ENCODE measurements around the gene PFDN4. TPM values are rescaled to one million over a fixed set of nuclear protein-coding genes. Genes with fewer than 3 reads are reported as not detected.

The PFDN4 gene
- total RNA-seq, 2 experiments from 2014 or later, result 38.4 to 40.3 TPM

- peaks cover 4% of the 10 kb centered on the region for H3K27me3 Mint-ChIP-seq
- no peaks in the 10 kb centered on the region for H3K36me3 Mint-ChIP-seq
- H3K4me1 Mint-ChIP-seq (ENCODE audit: low read depth), result no peaks in the 10 kb centered on the region
- ChIA-PET POLR2A (no interaction called here), CTCF (interaction anchor here (0.6 to 7.5 kb wide), 8 partner anchors 9 to 257 kb away, joined by 3 to 233 read pairs (median 3); partner anchors contain the start of gene PFDN4)
- intact Hi-C loops (cut with micrococcal nuclease), result no loop called here
- no peaks in the 10 kb centered on the region for H3K9me3 Mint-ChIP-seq
- no peak overlapping the region for H3K4me3 Mint-ChIP-seq
- no peak overlapping the region for H3K27ac Mint-ChIP-seq
- DNase-seq, result no peak
Measured at GRCh38 chr20:54197621-54198604, 10.0 kb upstream of the PFDN4 start.

- DNase-seq, result no peak
- no peak overlapping the region for H3K4me3 Mint-ChIP-seq
- H3K27ac Mint-ChIP-seq, result no peak overlapping the region
- intact Hi-C loops (cut with micrococcal nuclease), result loop anchor here (1.0 kb wide), 1 partner anchor 103 kb away; no protein-coding TSS in a partner anchor
- CTCF ChIA-PET, result interaction anchor here (1.0 to 7.5 kb wide), 11 partner anchors 9 to 1887 kb away, joined by 3 to 233 read pairs (median 5); partner anchors contain the start of gene PFDN4
- peaks cover 2% of the 10 kb centered on the region for H3K27me3 Mint-ChIP-seq
- no peaks in the 10 kb centered on the region for H3K9me3 Mint-ChIP-seq
- POLR2A ChIA-PET, result no interaction called here
- no peaks in the 10 kb centered on the region for H3K4me1 Mint-ChIP-seq (ENCODE audit: low read depth)
- H3K36me3 Mint-ChIP-seq, result no peaks in the 10 kb centered on the region
Measured at GRCh38 chr20:54199283-54199682, 8.6 kb upstream of the PFDN4 start.

DNA sequence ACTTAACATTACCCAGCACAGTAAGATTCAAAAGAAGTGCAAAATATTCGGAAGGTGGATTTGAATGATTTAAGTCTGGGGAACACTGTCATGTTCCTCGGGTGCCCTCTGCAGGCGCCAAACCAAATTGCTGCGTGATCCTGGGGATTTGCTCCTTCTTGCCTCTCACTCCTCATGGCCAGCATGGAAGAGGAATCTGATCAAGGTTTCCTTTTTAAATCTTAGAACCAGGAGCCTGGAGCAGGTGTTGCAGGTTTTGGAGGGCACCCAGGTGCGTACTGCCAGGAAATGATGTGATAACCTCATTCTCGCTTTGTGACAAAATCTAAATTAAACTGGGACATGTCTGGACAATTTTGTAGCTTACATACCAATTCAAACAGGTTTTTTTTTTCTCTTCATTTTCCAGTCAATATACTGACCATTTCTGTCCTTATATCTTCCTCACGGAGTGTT lies 8.1 kb upstream of the PFDN4 start:
- DNase-seq, result peak; percentile 79
- no peaks in the 10 kb centered on the region for H3K36me3 Mint-ChIP-seq
- H3K27me3 Mint-ChIP-seq, result peaks cover 2% of the 10 kb centered on the region
- CTCF ChIA-PET, result interaction anchor here (0.7 to 7.5 kb wide), 15 partner anchors 8 to 1887 kb away, joined by 3 to 233 read pairs (median 5); partner anchors contain the start of gene PFDN4
- intact Hi-C loops (cut with micrococcal nuclease), result loop anchor here (1.0 to 10.0 kb wide), 2 partner anchors 103 to 605 kb away; partner anchors contain the start of gene ZNF217
- H3K4me1 Mint-ChIP-seq (ENCODE audit: low read depth), result no peaks in the 10 kb centered on the region
- H3K4me3 Mint-ChIP-seq, result no peak overlapping the region
- no peaks in the 10 kb centered on the region for H3K9me3 Mint-ChIP-seq
- H3K27ac Mint-ChIP-seq, result no peak overlapping the region
- POLR2A ChIA-PET, result no interaction called here

DNA sequence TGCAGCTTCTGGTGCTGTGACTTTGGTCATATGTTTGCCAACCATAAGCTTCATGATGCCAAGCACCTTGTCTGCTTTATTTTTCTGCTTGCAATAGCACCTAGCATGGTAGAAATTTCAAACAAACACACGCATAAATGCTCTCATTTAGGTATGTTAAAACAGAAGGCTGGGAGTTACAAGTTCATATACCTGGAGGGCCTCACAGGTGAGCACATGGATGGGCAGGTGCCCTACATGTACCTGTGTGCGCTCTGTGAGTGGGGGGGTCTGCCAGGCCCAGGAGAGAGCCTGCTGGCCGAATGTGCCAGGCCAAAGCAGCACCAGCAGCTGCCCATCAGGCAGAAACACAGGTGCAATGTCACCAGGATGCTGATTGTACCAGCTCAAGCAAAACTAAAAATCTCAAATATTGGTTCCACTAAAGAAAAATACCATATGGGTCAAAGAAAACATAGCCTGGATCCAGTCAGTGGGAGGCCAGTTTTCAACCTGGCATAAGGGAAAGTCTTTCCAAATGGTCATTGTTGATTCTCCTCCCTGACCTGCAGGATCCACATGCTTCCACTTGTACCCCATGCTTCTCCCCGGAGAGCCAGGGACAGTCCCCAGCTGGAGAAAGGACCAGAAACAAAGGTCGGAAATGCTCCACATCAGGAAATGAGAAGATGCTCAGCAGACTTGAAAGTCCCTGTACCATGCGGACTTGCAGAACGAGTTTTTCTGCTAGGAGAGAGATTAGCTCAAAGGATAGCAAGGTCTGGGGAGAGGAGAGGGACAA lies 7.2 kb upstream of the PFDN4 start:
- H3K9me3 Mint-ChIP-seq, result no peaks in the 10 kb centered on the region
- ChIA-PET POLR2A (no interaction called here), CTCF (interaction anchor here (0.7 to 7.5 kb wide), 10 partner anchors 11 to 1888 kb away, joined by 3 to 233 read pairs (median 6); no protein-coding TSS in a partner anchor)
- peaks cover 2% of the 10 kb centered on the region for H3K27me3 Mint-ChIP-seq
- H3K36me3 Mint-ChIP-seq, result no peaks in the 10 kb centered on the region
- intact Hi-C loops (cut with micrococcal nuclease), result loop anchor here (10.0 kb wide), 1 partner anchor 606 kb away; the partner anchor contains the start of gene ZNF217
- H3K27ac Mint-ChIP-seq, result no peak overlapping the region
- H3K4me3 Mint-ChIP-seq, result no peak overlapping the region
- no peak for DNase-seq
- peaks cover 8% of the 10 kb centered on the region for H3K4me1 Mint-ChIP-seq (ENCODE audit: low read depth)

- ChIA-PET CTCF (interaction anchor here (1.7 to 7.5 kb wide), 2 partner anchors 73 to 101 kb away, joined by 4 to 233 read pairs; no protein-coding TSS in a partner anchor), POLR2A (no interaction called here)
- Mint-ChIP-seq H3K9me3 (no peaks in the 10 kb centered on the region), H3K4me1 (ENCODE audit: low read depth) (peaks cover 15% of the 10 kb centered on the region), H3K36me3 (no peaks in the 10 kb centered on the region), H3K27me3 (peaks cover 2% of the 10 kb centered on the region), H3K4me3 (no peak overlapping the region), H3K27ac (no peak overlapping the region)
- DNase-seq, result no peak
- intact Hi-C loops (cut with micrococcal nuclease), result loop anchor here (10.0 kb wide), 1 partner anchor 607 kb away; the partner anchor contains the start of gene ZNF217
Measured at GRCh38 chr20:54201268-54201846, 6.5 kb upstream of the PFDN4 start.

- H3K27me3 Mint-ChIP-seq, result peaks cover 2% of the 10 kb centered on the region
- POLR2A ChIA-PET, result no interaction called here
- H3K4me1 Mint-ChIP-seq (ENCODE audit: low read depth), result peaks cover 18% of the 10 kb centered on the region
- no peak for DNase-seq
- no peak overlapping the region for H3K4me3 Mint-ChIP-seq
- no peak overlapping the region for H3K27ac Mint-ChIP-seq
- intact Hi-C loops (cut with micrococcal nuclease), result loop anchor here (10.0 kb wide), 1 partner anchor 608 kb away; the partner anchor contains the start of gene ZNF217
- H3K9me3 Mint-ChIP-seq, result no peaks in the 10 kb centered on the region
- no peaks in the 10 kb centered on the region for H3K36me3 Mint-ChIP-seq
- CTCF ChIA-PET, result interaction anchor here (0.9 to 7.5 kb wide), 3 partner anchors 103 to 444 kb away, joined by 3 to 233 read pairs (median 3); no protein-coding TSS in a partner anchor
Measured at GRCh38 chr20:54203281-54203680, 4.6 kb upstream of the PFDN4 start.

DNA sequence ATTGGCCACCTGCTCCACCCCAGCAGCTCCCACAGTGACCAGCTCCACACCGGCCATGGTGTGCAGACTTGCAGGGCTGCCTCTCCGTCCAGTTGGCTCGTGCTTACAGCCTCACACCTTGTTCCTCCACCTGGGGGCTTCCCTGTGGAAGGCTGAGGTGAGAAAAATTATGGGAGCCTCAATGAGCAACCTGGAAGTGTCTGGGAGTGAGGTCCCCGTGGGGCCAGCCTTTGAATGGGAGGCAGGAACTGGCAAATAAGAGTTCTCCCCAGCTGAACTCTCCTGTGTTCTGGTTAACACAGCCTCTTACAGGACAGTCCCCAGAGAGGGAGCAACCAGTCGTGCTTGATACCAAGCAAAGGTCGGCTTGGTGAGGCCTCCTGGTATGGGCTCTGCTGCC lies 3.8 kb upstream of the PFDN4 start:
- intact Hi-C loops (cut with micrococcal nuclease), result loop anchor here (10.0 kb wide), 1 partner anchor 609 kb away; the partner anchor contains the start of gene ZNF217
- CTCF ChIA-PET, result interaction anchor here (0.9 to 7.5 kb wide), 3 partner anchors 101 to 444 kb away, joined by 3 to 233 read pairs (median 8); no protein-coding TSS in a partner anchor
- H3K27me3 Mint-ChIP-seq, result peaks cover 2% of the 10 kb centered on the region
- DNase-seq, result no peak
- no peak overlapping the region for H3K4me3 Mint-ChIP-seq
- H3K4me1 Mint-ChIP-seq (ENCODE audit: low read depth), result peaks cover 23% of the 10 kb centered on the region
- POLR2A ChIA-PET, result no interaction called here
- H3K27ac Mint-ChIP-seq, result no peak overlapping the region
- H3K36me3 Mint-ChIP-seq, result no peaks in the 10 kb centered on the region
- no peaks in the 10 kb centered on the region for H3K9me3 Mint-ChIP-seq

GRCh38 chr20:54204481-54204880 lies 3.4 kb upstream of the PFDN4 start:
- H3K27me3 Mint-ChIP-seq, result peaks cover 2% of the 10 kb centered on the region
- intact Hi-C loops (cut with micrococcal nuclease), result loop anchor here (10.0 kb wide), 1 partner anchor 610 kb away; the partner anchor contains the start of gene ZNF217

GRCh38 chr20:54205450-54205849 lies 2.4 kb upstream of the PFDN4 start:
- intact Hi-C loops (cut with micrococcal nuclease), result loop anchor here (1.0 to 10.0 kb wide), 3 partner anchors 82 to 611 kb away; partner anchors contain the start of gene ZNF217
- Mint-ChIP-seq H3K27ac (peak overlapping the region; percentile 14), H3K4me3 (no peak overlapping the region), H3K9me3 (no peaks in the 10 kb centered on the region), H3K36me3 (no peaks in the 10 kb centered on the region), H3K4me1 (ENCODE audit: low read depth) (peaks cover 37% of the 10 kb centered on the region), H3K27me3 (peaks cover 2% of the 10 kb centered on the region)
- CTCF ChIA-PET, result interaction anchor here (1.1 to 2.3 kb wide), 4 partner anchors 17 to 438 kb away, joined by 3 to 8 read pairs (median 4); no protein-coding TSS in a partner anchor
- POLR2A ChIA-PET, result no interaction called here
- peak; percentile 52 for DNase-seq

More at GRCh38 chr20:54204481-54204880, 3.4 kb upstream of the PFDN4 start:
- CTCF ChIA-PET, result interaction anchor here (2.3 kb wide), 1 partner anchor 101 kb away, joined by 8 read pairs; no protein-coding TSS in a partner anchor
- no peak for DNase-seq
- Mint-ChIP-seq H3K9me3 (no peaks in the 10 kb centered on the region), H3K36me3 (no peaks in the 10 kb centered on the region), H3K27ac (no peak overlapping the region), H3K4me3 (no peak overlapping the region), H3K4me1 (ENCODE audit: low read depth) (peaks cover 27% of the 10 kb centered on the region)
- POLR2A ChIA-PET, result no interaction called here

DNA sequence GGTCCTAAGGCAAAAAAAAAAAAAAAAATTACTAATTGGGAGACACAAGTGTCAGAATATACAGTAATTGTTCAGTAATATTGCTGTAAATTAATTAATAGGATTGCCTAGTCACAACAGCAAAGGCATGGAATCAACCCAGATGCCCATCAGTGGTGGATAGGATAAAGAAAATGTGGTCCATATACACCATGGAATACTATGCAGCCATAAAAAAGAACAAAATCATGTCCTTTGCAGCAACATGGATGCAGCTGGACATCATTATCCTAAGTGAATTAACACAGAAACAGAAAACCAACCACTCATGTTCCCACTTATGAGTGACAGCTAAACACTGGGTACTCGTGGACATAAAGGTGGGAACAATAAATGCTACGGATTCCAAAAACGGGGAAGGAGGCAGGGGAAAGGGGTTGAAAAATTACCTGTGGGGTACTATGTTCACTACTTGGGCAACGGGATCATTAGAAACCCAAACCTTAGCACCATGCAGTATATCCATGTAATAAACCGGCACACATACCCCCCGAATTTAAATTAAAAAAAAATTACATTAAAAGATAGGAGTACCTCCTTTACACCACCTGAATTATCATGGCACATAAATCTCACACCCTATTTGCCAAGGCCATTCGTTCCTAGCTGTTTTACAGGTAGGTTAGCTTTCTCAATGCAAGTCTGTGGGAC lies 689 bp upstream of the PFDN4 start:
- intact Hi-C loops (cut with micrococcal nuclease), result loop anchor here (5.0 to 10.0 kb wide), 2 partner anchors 80 to 612 kb away; partner anchors contain the start of gene ZNF217
- POLR2A ChIA-PET, result no interaction called here
- peak overlapping the region; percentile 99 for H3K27ac Mint-ChIP-seq
- H3K9me3 Mint-ChIP-seq, result no peaks in the 10 kb centered on the region
- DNase-seq, result no peak
- CTCF ChIA-PET, result interaction anchor here (1.0 to 2.8 kb wide), 8 partner anchors 9 to 439 kb away, joined by 3 to 18 read pairs (median 9); no protein-coding TSS in a partner anchor
- H3K4me3 Mint-ChIP-seq, result peak overlapping the region; percentile 95
- H3K27me3 Mint-ChIP-seq, result peaks cover 2% of the 10 kb centered on the region
- H3K36me3 Mint-ChIP-seq, result no peaks in the 10 kb centered on the region
- H3K4me1 Mint-ChIP-seq (ENCODE audit: low read depth), result peaks cover 48% of the 10 kb centered on the region
